MM.1S (cell line): ENCODE results near the gene YIF1A.

Source experiments
- DNase-seq: peaks from one replicate; pipeline ENCODE4 v3.0.0-alpha.2; 2015
- H2AFZ ChIP-seq: fragments of 300-600 bp; sonication (generic); 2 replicates; pipeline ENCODE4 v1.6.0; 2016; ENCODE audit warnings: antibody characterized with exemption, low read length
- H3F3A ChIP-seq: fragments of 300-600 bp; sonication (generic); 2 replicates; pipeline ENCODE4 v1.6.1; 2016; ENCODE audit warnings: mild to moderate bottlenecking, antibody characterized with exemption, low read length, moderate library complexity, mixed read lengths; ENCODE audit not compliant: insufficient read depth
- H3K27ac ChIP-seq: fragments of 300-600 bp; sonication (generic); 2 replicates; pipeline ENCODE4 v1.5.1; 2016; ENCODE audit warnings: mild to moderate bottlenecking, low read length
- H3K27me3 ChIP-seq: fragments of 300-600 bp; sonication (generic); replicated peaks from 2 replicates; pipeline ENCODE4 v1.6.0; 2016; ENCODE audit warnings: low read length; ENCODE audit not compliant: insufficient read depth
- H3K36me3 ChIP-seq: fragments of 300-600 bp; sonication (generic); replicated peaks from 2 replicates; pipeline ENCODE4 v1.6.1; 2016; ENCODE audit warnings: mild to moderate bottlenecking, low read length, mixed read lengths; ENCODE audit not compliant: insufficient read depth
- H3K4me1 ChIP-seq: fragments of 300-600 bp; sonication (generic); 2 replicates; pipeline ENCODE4 v1.6.1; 2016; ENCODE audit warnings: low read length, mixed read lengths
- H3K4me2 ChIP-seq: fragments of 300-600 bp; sonication (generic); 2 replicates; pipeline ENCODE4 v1.6.0; 2016; ENCODE audit warnings: low read depth, low read length
- H3K4me3 ChIP-seq: fragments of 300-600 bp; sonication (generic); 2 replicates; pipeline ENCODE4 v1.5.1; 2016; ENCODE audit warnings: low read length, mixed read lengths
- H3K79me2 ChIP-seq: fragments of 300-600 bp; sonication (generic); 2 replicates; pipeline ENCODE4 v1.6.1; 2016; ENCODE audit warnings: mixed run types, low read length, mixed read lengths
- H3K9ac ChIP-seq: fragments of 300-600 bp; sonication (generic); 2 replicates; pipeline ENCODE4 v1.6.1; 2016; ENCODE audit warnings: low read length, mixed read lengths
- H3K9me2 ChIP-seq: fragments of 300-600 bp; sonication (generic); replicated peaks from 2 replicates; pipeline ENCODE4 v1.6.1; 2016; ENCODE audit warnings: mild to moderate bottlenecking, low read length, mixed read lengths; ENCODE audit not compliant: insufficient read depth
- H3K9me3 ChIP-seq: fragments of 300-600 bp; sonication (generic); replicated peaks from 2 replicates; pipeline ENCODE4 v1.6.1; 2016; ENCODE audit warnings: mild to moderate bottlenecking, low read length, mixed read lengths; ENCODE audit not compliant: insufficient read depth
- H4K20me1 ChIP-seq: fragments of 300-600 bp; sonication (generic); 2 replicates; pipeline ENCODE4 v1.6.1; 2016; ENCODE audit warnings: mild to moderate bottlenecking, low read length, moderate library complexity, mixed read lengths; ENCODE audit not compliant: insufficient read depth
- CTCF ChIP-seq: fragments of 300-600 bp; sonication (generic); IDR thresholded peaks from 2 replicates; pipeline ENCODE4 v1.5.1; 2016; ENCODE audit warnings: antibody characterized with exemption, low read length, mixed read lengths
- EZH2 ChIP-seq: fragments of 300-600 bp; sonication (generic); optimal IDR thresholded peaks from 2 replicates; pipeline ENCODE3; 2017; ENCODE audit warnings: low read depth, mild to moderate bottlenecking, antibody characterized with exemption, low read length, mixed read lengths
- EZH2phosphoT487 ChIP-seq: fragments of 300-600 bp; sonication (generic); IDR thresholded peaks from 2 replicates; pipeline ENCODE4 v1.6.1; 2018; ENCODE audit warnings: antibody characterized with exemption, low read length

Gene YIF1A

GRCh38 chr11:66262191-66262590 is 26.8 kb downstream of the YIF1A start:
- Histone ChIP-seq H2AFZ (no peak overlapping the region), H3K79me2 (peaks cover 28% of the 10 kb centered on the region), H3K9me2 (no peaks in the 10 kb centered on the region), H3K9ac (no peak overlapping the region), H3F3A (peaks cover 2% of the 10 kb centered on the region; the same call in 1 of the 2 replicates), H4K20me1 (no peaks in the 10 kb centered on the region), H3K36me3 (no peaks in the 10 kb centered on the region), H3K9me3 (no peaks in the 10 kb centered on the region), H3K27ac (no peak overlapping the region), H3K27me3 (no peaks in the 10 kb centered on the region), H3K4me1 (peaks cover 11% of the 10 kb centered on the region), H3K4me3 (no peak overlapping the region), H3K4me2 (no peak overlapping the region)
- DNase-seq: no peak
- TF ChIP-seq CTCF (no peak), EZH2 (no peak), EZH2phosphoT487 (no peak)

GRCh38 chr11:66261578-66261977 is 27.4 kb downstream of the YIF1A start:
- DNase-seq: no peak
- Histone ChIP-seq H3K79me2 (peaks cover 28% of the 10 kb centered on the region), H3K9me2 (no peaks in the 10 kb centered on the region), H3K36me3 (no peaks in the 10 kb centered on the region), H3K4me3 (no peak overlapping the region), H3K9me3 (no peaks in the 10 kb centered on the region), H4K20me1 (no peaks in the 10 kb centered on the region), H3K4me1 (peaks cover 8% of the 10 kb centered on the region), H3K27ac (no peak overlapping the region), H2AFZ (no peak overlapping the region), H3F3A (peaks cover 4% of the 10 kb centered on the region; the same call in 1 of the 2 replicates), H3K9ac (no peak overlapping the region), H3K4me2 (no peak overlapping the region), H3K27me3 (no peaks in the 10 kb centered on the region)
- no peak for TF ChIP-seq EZH2
- TF ChIP-seq CTCF: no peak
- no peak for TF ChIP-seq EZH2phosphoT487

GRCh38 chr11:66259956-66260355 is 29.0 kb downstream of the YIF1A start:
- Histone ChIP-seq H4K20me1 (no peaks in the 10 kb centered on the region), H3K9me2 (no peaks in the 10 kb centered on the region), H3K4me2 (no peak overlapping the region), H3K4me3 (no peak overlapping the region), H3K9me3 (no peaks in the 10 kb centered on the region), H3K27ac (no peak overlapping the region), H2AFZ (no peak overlapping the region), H3K36me3 (no peaks in the 10 kb centered on the region), H3K27me3 (no peaks in the 10 kb centered on the region), H3K79me2 (peaks cover 28% of the 10 kb centered on the region), H3K4me1 (peaks cover 8% of the 10 kb centered on the region), H3F3A (peaks cover 4% of the 10 kb centered on the region; the same call in 1 of the 2 replicates), H3K9ac (no peak overlapping the region)
- no peak for DNase-seq
- TF ChIP-seq CTCF (no peak), EZH2phosphoT487 (no peak), EZH2 (no peak)
